CD4-positive, alpha-beta T cell treated with Interleukin-10 for 1 hour (primary cell): ENCODE data around the gene ATF7IP.

Source experiments
- DNase-seq: peaks from one replicate; pipeline ENCODE4 v3.0.0-alpha.2; 2020

The ATF7IP gene

DNA sequence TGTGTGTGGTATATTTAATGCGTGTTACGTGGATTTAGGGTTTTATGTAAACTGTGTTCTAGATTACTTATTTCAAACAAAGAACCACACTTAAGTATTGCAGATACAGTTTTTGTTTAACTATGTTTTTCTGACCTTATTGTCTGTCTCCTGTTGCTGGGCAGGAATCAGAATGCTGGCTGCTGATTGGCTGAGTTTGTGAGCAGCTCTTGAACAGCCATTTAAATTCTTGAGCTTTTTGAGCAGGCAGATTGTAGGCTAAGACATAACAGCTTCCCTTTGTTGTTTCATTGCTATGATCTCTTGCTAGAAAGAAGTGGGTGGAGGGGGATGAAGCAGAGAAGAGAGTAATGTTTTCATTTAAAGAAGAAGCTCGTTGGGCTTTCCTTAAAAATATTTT lies 52.2 kb downstream of the ATF7IP start:
- DNase-seq, result peak; percentile 88

DNA sequence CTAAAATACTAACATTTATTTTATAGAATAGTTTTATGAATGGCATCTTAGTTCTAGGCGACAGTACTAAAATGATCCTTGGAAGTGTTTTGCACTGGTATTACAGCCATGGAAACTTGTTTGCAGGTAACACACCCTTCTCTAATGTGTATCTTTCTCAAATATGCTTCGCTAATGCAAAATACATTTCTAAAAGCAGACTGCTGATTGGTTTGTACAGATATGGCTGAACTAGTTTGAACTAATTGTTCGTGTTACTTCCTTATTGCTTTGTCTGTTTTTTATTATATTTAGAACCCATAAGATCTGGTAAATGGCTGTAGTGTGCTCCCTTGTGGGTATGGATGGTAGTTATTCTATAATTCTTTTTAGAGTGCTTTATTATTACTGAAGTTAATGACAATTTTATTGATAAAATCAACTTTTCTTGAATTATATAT lies 53.0 kb downstream of the ATF7IP start:
- peak; percentile 71 for DNase-seq

DNA sequence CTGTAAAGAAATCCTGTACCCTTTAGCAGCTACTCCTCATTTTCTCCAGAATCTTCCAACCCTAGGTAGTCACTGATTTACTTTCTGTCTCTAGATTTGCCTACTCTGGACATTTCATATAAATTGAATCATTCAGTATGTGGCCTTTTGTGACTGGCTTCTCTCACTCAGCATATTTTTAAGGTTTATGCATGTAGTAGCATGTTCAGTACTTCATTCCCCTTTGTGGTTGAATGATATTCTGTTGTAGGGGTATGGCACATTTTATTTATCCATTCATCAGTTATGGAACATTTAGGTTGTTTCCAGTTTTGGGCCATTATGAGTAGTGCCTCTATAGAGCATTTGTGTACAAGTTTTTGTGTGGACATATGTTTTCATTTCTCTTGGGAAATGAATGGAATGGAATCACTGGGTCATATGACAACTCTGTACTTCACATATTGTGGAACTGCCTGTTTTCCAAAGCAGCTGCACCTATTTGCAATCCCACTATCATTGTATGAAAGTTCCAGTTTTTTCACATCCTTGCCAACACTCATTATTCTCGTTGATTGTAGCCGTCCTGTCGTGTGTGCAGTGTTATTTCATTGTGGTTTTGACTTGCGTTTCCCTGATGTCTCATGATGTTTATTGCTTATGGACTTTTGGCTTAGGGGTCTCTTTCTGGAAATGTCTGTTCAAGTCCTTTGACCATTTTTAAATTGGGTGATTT lies 57.2 kb downstream of the ATF7IP start:
- DNase-seq, result no peak

DNA sequence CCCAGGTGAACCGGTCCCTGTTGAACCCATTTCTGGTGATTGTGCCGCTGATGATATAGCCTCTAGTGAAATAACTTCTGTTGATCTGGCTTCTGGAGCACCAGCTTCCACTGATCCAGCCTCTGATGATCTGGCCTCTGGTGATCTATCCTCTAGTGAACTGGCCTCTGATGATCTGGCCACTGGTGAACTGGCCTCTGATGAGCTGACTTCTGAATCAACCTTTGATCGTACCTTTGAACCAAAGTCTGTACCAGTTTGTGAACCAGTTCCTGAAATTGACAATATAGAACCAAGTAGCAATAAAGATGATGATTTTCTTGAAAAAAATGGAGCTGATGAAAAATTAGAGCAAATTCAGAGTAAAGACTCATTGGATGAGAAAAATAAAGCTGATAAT lies 59.1 kb downstream of the ATF7IP start:
- no peak for DNase-seq

DNA sequence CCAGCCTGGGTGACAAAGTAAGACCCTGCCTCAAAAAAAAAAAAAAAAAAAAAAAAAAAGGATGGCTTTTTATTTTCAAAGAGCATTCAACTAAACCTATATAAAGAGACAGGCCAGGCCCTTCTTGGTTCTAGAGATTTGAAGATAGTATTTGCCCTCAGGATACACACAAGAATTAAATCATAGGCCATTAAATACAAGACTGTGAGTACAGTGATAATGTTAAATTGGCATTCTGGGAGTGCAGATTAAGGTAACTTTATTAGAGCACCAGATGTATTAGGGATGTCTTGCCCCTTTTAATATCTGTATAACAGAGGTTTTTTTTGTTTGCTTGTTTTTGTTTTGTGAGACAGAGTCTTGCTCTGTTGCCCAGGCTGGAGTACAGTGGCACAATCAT lies 61.3 kb downstream of the ATF7IP start:
- DNase-seq, result no peak

DNA sequence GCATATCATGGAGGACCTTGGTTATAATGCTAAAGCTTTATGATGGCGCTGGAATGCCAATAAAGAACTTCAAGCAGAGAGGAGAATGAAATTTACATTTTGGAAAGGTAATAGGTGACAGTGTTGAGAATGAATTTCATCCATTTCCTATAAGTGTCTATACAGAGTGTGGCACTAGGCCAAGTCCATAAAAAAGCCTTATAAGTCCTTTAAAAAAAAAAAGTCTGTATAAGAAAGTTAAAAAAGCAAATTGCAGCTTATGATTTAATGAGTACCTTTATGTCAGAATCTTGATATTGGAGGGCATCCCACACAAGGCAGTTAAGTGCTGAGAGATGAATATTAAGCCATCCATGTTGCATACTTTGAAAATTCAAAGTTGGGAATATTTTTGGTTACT lies 62.4 kb downstream of the ATF7IP start:
- DNase-seq, result no peak

DNA sequence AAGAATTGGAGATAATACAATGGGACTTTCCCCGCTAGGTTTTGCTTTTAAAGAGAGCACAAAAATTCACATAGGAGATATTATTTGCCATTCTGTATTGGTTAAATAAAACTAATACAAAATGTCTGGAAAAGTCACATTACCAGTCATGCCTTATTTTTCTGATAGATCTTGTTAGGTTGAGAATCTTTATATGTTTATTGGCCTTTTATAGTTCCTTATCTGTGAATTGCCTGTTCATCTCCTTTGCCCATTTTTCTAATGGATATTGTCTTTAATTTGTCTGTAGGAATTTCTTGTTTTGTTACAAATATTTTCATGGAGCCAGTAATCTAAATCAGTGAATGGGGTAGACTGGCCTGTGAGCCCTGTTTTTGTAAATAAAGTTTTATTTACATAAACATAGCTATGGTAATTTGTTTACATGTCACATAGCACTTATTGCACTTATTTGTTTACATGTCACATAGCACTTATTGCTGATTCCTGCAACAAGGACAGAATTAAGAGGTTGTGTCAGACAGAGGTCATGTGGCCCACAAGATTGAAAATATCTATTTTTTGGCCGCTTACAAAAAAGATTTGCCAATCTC lies 65.0 kb downstream of the ATF7IP start:
- DNase-seq, result no peak

DNA sequence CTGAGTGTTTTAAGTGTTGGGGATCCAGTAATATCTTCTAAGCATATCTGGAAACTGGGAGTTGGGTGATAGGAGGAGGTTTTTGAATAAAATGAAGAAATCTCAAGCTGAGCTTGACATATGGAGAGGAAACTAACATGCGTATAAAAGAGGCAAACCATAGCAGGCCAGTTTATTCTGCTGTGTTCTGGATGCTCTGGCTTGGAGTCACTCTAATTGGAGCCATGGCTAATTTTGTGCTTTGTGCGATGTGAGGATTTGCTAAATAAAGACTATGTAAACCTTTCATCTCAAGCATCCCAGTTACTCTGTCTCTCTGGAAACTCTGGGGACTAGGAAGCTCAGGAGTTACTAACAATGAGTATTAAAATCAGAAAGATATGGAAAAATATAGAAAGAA lies 66.5 kb downstream of the ATF7IP start:
- DNase-seq, result no peak

DNA sequence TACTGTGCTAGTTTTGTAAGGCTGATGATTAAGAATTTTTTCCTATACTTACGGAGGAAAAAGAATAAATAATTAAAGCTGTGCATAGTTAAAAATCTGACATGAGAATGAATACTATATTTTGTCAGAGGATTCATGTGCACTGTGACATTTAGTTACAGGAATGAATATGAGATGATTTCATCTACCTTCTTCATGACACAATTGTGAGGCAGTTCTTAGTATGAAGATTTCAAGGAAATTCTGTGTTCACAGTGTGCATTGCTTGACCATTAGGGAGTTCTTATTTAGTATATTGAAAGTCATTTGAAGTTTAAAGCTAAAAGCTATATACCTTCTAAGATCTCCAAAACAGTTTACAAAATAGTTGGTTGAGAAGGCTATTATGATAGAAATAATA lies 70.1 kb downstream of the ATF7IP start:
- DNase-seq, result no peak

DNA sequence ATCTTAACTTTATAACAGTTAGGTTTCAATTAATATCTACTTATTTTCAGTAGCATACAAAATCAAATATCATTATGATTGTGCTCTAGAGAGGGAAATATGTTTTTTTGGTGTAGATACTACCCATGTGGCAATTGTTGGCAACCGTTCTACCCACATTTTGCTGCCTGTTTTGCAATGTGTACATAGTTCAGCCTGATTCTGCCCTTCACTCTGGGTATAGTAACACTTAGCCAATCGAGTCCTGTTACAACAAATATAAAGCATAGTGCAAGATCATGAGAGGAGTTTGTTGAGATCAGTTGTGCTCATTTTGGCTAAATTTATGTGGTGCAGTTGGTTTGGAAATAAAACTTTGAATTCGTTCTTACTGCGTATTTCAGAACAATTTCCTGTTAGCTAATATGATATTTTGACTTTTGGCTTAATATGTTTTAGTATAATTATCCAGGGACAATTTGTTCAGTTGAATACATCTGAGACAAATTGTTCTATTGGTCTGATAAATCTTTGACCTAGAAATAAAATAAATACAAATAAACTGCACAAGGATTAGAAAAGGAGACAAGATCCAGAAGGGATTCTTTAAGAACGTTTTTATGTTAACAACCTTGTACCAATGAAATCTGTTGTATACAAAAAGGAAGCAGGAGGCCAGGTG lies 76.9 kb downstream of the ATF7IP start:
- DNase-seq, result no peak

DNA sequence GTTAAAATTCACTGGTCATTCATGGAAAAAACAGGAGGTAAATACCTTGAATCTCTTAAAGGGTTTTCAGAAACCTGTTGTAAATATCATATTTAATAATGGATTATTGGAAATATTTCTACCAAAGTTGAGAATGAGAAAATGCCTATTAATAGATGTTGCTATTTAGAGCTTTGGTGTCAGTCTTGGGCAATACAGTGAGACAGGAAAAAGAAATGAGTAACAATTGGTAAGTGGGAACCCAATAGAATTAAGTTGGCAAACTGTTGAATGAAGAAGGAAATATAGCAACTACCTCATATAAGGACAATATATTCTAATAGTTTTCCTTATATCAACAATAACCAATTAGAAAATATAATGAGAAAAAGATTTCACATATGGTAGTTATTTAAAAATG lies 78.0 kb downstream of the ATF7IP start:
- DNase-seq, result no peak

DNA sequence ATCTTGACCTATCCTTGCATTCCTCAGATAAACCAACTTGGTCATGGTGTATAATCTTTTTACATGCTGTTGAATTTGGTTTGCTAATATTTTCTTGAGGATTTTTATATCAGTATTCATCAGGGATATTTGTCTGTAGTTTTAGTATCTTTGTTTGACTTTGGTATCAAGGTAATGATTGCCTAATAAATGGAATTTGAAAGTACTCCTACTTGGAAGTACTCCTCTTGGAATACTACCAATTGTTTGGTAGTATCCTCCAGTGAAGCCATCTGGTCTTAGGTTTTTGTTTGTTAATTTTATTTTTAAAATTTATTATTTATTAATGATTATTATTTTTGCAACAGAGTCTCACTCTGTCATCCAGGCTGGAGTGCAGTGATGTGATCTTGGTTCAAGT lies 85.0 kb downstream of the ATF7IP start:
- no peak for DNase-seq

DNA sequence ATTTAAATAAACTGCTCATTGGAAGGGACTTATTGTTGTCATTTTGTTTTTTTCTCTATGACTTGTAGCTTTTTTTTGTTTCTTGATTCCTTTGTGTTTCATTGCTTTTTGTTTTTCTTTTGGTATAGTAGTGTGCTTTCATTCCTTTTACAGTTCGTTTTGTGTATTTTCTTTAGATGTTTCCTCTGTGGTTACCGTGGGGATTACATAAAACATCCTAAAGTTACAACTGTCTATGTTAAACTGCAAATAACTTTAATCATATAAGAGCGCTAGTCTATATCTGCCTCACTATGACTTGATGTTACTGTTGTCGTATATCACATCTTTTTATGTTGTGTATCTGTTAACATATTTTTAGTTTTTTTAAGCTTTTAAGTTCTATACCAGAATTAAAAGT lies 86.9 kb downstream of the ATF7IP start:
- DNase-seq, result no peak

DNA sequence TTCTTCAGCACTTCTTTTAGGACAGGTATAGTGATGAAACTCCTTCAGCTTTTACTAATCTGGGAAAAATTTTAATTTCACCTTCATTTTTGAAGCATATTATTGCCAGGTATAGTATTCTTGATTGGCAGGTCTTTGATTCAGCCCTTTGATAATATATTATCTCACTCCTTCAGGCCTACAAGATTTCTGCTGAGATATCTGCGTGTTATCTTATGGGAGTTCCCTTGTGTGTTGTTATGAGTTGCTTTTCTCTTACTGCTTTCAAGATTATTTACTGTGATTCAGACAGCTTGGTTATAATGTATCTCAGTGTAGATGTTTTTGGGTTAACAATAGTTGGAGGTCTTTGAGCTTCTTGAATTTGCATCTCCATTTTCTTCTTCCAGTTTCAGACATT lies 87.4 kb downstream of the ATF7IP start:
- DNase-seq, result no peak

DNA sequence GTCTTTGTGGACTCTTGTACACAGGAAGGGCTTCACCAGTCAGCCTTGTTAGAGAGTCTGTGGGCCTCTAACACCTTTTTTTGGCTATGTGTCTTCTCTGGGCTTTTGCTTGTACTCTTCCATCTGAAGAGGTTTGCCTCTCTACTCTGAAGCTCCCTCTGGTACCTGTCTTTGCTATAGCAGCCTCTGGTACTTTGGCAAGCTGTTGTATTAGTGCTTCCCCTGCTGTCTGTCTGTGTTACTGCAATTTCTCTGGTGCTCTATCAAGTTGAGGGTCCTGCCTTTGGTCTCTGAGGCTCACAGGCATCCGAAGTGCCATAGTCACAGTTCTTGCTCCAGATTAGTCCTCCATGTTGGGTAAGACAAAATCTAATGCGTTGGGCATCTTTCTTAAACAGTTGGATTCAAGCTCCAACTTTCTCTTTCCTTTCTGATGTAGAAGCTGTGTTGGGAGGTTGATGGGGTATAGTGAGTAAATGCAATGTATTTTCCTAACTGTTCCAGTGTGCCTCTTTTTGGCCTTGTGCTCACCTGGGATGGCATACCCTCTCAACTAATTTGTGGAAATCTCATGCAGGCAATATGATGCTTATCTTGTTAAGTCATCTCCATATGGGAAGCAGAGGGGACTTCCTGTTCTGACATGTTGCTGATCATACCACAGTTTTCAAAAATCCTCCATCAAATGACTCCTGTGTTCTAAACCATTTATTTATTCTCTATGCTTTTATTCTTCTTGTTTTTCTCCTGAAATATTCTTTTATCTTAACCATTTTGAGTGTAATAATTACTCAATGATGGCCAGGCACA lies 88.8 kb downstream of the ATF7IP start:
- DNase-seq, result peak; percentile 60

DNA sequence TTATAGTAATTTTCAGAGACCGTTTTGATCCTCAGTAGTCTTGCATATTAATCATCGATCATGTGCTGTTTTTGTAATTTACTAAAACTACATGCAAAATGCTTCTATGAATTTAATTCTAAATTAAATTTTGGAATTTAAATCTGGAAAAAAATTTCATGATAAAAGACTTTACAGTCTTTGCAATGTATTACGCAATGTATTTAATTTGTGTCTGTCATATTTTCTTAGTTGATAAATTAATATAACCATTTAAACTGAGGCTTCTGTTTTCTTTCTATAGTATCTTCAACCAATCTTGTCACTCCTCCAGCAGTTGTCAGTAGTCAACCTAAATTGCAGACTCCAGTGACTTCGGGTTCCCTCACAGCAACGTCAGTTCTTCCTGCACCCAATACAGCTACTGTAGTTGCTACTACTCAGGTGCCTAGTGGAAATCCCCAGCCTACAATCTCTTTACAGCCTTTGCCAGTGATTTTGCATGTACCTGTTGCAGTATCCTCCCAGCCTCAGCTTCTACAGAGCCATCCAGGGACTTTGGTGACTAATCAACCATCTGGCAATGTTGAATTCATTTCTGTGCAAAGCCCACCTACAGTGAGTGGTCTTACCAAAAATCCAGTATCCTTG lies 94.8 kb downstream of the ATF7IP start:
- no peak for DNase-seq

DNA sequence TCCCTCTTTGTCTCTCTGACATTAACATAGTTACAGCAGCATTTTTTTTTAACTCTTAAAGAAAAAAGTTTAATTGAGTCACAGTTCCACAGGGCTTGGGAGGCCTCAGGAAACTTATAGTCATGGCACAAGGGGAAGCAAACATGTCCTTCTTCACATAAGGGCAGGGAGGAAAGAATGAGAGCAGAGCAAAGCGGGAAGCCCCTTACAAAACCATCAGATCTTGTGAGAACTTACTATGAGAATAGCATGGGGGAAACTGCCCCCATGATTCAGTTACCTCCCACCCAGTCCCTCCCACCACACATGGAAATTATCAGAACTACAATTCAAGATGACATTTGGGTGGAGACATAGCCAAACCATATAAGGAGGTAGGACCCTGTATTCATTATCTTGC lies 106.0 kb downstream of the ATF7IP start:
- no peak for DNase-seq

DNA sequence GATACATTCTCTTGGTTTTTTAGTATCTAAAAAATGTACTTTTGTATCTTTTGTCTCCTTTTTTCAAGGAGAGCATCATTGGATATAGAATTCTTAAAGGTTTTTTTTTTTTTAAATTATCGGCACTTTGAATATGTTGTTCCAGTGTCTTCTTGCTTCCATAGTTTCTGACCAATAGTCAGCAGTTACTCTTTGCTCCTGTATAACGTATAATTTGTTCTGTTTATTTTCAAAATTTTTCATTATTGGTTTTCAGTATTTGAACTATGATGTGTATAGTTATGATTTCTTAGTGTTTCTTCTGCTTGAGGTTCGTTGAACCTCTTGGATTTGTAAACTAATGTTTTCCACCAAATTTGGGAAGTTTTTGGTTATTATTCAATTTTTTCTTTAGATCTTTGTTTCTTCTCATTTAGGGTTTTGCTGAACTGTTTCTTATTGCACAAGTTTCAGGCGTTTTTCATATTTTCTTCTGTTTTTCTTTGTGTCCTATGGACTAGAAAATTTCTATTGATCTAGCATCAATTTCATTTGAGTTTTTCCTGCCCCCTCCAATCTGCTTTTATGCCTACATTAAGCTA lies 108.3 kb downstream of the ATF7IP start:
- DNase-seq, result no peak

DNA sequence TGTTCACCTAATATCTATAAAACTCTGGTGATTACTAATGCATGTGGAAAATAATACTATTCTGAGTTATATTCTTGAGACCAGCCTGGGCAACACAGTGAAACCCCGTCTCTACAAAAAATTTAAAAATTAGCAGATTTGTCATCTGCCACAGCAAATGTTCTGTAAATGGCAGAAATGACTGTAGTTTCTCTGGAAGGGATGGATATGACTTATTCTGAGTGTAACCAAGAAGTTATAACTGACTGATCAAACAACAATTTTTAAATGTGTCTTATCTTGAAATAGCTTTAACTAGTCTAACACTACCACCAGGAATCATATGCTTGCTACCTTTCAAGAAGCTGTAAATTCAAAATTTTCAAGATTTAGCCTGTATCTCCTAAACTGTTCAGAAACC lies 113.5 kb downstream of the ATF7IP start:
- no peak for DNase-seq

DNA sequence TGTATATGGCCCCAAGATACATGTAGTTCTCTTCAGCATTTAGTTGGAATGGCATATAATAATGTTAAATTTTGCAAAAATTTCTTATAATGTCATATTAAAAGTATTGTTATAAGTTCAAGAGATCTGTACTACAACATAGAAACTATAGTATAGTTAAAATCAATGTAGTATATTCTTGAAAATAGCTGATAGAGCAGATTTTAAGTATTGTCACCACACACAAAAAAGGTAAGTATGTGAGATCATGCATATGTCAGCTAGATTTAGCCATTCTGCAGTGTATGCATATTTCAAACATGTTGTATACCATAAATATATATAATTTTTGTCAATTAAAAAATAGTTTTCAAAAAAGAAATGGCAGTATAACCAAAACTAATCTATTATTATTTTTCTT lies 115.7 kb downstream of the ATF7IP start:
- no peak for DNase-seq

DNA sequence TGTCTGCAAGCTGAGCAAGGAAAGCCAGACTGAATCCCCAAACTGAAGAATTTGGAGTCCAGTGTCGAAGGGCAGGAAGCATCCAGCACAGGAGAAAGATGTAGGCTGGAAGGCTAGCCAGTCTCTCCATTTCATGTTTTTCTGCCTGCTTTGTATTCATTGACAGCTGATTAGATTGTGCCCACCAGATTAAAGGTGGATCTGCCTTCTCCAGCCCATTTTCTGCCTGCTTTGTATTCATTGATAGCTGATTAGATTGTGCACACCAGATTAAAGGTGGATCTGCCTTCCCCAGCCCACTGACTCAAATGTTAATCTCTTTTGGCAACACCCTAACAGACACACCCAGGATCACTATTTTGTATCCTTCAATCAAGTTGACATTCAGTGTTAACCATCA lies 116.9 kb downstream of the ATF7IP start:
- no peak for DNase-seq

DNA sequence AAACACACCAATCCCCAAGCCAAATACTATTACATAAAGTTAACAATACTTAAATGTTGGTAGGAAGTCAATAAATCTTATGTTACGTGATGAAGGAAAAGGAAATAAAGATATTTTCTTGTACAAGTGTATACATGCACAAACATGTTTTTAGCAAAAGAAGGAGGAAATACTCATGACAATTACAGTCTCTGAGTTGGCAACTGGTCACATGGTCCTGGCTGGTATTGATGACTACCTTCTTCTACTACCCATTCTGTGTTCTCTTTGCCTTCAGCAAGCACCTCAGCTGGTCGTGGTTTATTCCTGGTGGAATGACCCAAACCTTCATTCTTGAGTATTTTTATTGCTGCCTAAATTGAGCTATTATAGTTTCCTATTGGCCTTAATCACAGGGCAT lies 117.4 kb downstream of the ATF7IP start:
- DNase-seq, result no peak

DNA sequence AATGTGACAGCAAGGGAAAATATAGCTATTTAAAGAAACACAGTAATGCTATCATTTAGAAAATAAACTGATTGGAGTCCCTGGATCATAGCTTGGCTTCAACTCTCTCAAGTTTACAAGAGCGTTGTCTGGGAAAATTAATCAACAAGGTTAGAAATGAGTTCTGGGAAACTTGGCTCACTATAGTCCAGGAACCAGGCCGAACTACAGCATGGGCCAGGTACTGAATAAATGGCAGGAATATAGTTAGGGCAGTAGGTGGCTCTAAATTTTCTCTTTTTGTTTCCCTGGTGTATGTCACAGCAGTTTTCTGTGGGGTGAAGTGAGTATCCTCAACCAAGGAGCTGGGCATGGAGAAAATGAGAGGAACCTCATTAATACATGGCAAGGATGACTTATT lies 129.8 kb downstream of the ATF7IP start:
- DNase-seq, result no peak
